HepG2 (cell line): ENCODE results near the gene CEP104. TPM values are rescaled to one million over a fixed set of nuclear protein-coding genes. Genes with fewer than 3 reads are reported as not detected.

Experiments
- ARID5B ChIP-seq: IDR thresholded peaks from 2 replicates; pipeline ENCODE4 v1.4.0; 2020; ENCODE audit warnings: mild to moderate bottlenecking, missing genetic modification reagents
- ELK4 ChIP-seq: sonication (generic); formaldehyde crosslinking; IDR thresholded peaks from 2 replicates; pipeline ENCODE4 v1.9.0; 2021; ENCODE audit warnings: missing genetic modification reagents, borderline replicate concordance
- FOXK1 ChIP-seq: sonication (generic); formaldehyde crosslinking; IDR thresholded peaks from 2 replicates; pipeline ENCODE4 v1.4.0; 2020; ENCODE audit warnings: low read depth, missing genetic modification reagents, borderline replicate concordance
- HNRNPH1 ChIP-seq: fragments of 200-400 bp; formaldehyde crosslinking; optimal IDR thresholded peaks from 2 replicates; pipeline ENCODE3; 2017; ENCODE audit warnings: mild to moderate bottlenecking, low read depth, low read length
- RBM39 ChIP-seq: fragments of 200-400 bp; formaldehyde crosslinking; IDR thresholded peaks from one replicate; pipeline ENCODE4 v1.6.1; 2018; ENCODE audit warnings: antibody characterized with exemption, mild to moderate bottlenecking, low read depth, low read length; ENCODE audit not compliant: poor library complexity, severe bottlenecking
- TEAD3 ChIP-seq: optimal IDR thresholded peaks from 2 replicates; pipeline ENCODE3; 2016; ENCODE audit warnings: borderline replicate concordance
- TFDP1 ChIP-seq: IDR thresholded peaks from 2 replicates; pipeline ENCODE4 v1.6.1; 2016; ENCODE audit warnings: missing compliant biosample characterization, missing genetic modification reagents, borderline replicate concordance
- THAP8 ChIP-seq: sonication (generic); formaldehyde crosslinking; IDR thresholded peaks from 2 replicates; pipeline ENCODE4 v1.5.1; 2020; ENCODE audit warnings: missing genetic modification reagents, mild to moderate bottlenecking, borderline replicate concordance
- XBP1 ChIP-seq: sonication (generic); formaldehyde crosslinking; IDR thresholded peaks from 2 replicates; pipeline ENCODE4 v1.5.0; 2020; ENCODE audit warnings: missing genetic modification reagents
- ZBTB8A ChIP-seq: sonication (generic); formaldehyde crosslinking; IDR thresholded peaks from 2 replicates; pipeline ENCODE4 v1.4.0; 2020; ENCODE audit warnings: mild to moderate bottlenecking, low read depth, missing genetic modification reagents, borderline replicate concordance
- ZFX ChIP-seq: sonication (generic); formaldehyde crosslinking; IDR thresholded peaks from 2 replicates; pipeline ENCODE4 v1.4.0; 2020; ENCODE audit warnings: mild to moderate bottlenecking, low read depth, missing genetic modification reagents, moderate library complexity
- ZNF326 ChIP-seq: sonication (generic); formaldehyde crosslinking; IDR thresholded peaks from 2 replicates; pipeline ENCODE4 v1.4.0; 2020; ENCODE audit warnings: missing genetic modification reagents, borderline replicate concordance
- ZNF430 ChIP-seq: sonication (generic); formaldehyde crosslinking; IDR thresholded peaks from 2 replicates; pipeline ENCODE4 v1.9.0; 2021; ENCODE audit warnings: mild to moderate bottlenecking, missing genetic modification reagents
- polyA plus RNA-seq, 8 experiments: library from polyadenylated mRNA; depleted of rRNA in 3 of 8; stranded (reverse) in 7 of 8; unstranded in 1 of 8; fragments of >200 nt; fragmentation: Illumina TruSeq in 4 of 8; extraction: Trizol in 4 of 8; gene quantifications; 2 replicates each; pipeline versions ENCODE4 v1.2.1 to v1.2.3, GENCODE V29; 2011 to 2016; ENCODE audit warnings: low read depth in 4 of 8, missing spikeins in 1 of 8, mixed read lengths in 1 of 8; ENCODE audit not compliant: insufficient read depth in 1 of 8
- total RNA-seq, 5 experiments: library from RNA; depleted of rRNA; stranded (reverse); fragments of >200 nt; fragmentation: Illumina TruSeq; extraction: Trizol; gene quantifications; 2 replicates each; pipeline ENCODE4 v1.2.3, GENCODE V29; 2016; ENCODE audit warnings: low read depth in 1 of 5
- TF ChIP-seq, protein P1 (sequence below): sonication (generic); formaldehyde crosslinking; IDR thresholded peaks from 2 replicates; pipeline ENCODE4 v1.5.0; 2020; ENCODE audit warnings: mild to moderate bottlenecking, missing genetic modification reagents, borderline replicate concordance
- TF ChIP-seq, protein P2 (sequence below): fragments of 450-650 bp; IDR thresholded peaks from 2 replicates; pipeline ENCODE4 v1.6.1; 2017

Gene CEP104
- total and polyA plus RNA-seq, 2 of the 13 experiments (the other 11 are each of a cell fraction or from before 2014, with no cell fraction given), result 20.4 to 30.1 TPM

DNA sequence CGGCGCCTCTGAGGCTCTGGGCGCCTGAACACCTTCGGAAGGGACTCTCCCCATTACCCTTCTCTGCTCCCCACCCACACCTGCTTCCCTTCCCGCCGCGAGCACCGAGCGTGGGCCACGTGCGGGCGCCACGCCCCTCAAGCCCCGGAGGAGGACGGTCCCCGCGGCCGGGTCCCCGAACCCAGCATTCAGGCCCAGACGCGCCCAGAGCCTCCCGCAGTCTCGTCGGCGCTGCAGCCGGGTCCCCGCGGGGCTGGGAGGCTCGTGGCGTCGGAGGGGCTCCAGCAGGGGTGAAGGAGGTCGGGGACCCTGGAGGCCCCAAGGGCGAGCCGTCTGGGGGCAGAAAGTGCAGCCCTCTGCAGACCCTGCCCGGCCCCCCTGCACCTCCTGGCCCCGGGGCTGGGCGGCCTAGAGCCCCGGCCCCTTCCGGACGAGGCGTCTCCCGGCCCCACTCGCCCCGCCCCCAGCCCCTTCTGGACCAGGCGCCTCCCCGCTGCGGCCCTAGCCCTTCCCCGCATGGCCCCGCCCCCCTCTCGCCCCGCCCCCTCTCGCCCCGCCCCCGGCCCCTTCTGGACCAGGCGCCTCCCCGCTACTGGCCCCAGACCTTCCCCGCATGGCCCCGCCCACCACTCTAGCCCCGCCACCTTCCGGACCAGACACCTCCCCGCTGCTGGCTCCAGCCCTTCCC is 84.8 kb downstream of the CEP104 start (continued):
- TF ChIP-seq, protein P1, sequence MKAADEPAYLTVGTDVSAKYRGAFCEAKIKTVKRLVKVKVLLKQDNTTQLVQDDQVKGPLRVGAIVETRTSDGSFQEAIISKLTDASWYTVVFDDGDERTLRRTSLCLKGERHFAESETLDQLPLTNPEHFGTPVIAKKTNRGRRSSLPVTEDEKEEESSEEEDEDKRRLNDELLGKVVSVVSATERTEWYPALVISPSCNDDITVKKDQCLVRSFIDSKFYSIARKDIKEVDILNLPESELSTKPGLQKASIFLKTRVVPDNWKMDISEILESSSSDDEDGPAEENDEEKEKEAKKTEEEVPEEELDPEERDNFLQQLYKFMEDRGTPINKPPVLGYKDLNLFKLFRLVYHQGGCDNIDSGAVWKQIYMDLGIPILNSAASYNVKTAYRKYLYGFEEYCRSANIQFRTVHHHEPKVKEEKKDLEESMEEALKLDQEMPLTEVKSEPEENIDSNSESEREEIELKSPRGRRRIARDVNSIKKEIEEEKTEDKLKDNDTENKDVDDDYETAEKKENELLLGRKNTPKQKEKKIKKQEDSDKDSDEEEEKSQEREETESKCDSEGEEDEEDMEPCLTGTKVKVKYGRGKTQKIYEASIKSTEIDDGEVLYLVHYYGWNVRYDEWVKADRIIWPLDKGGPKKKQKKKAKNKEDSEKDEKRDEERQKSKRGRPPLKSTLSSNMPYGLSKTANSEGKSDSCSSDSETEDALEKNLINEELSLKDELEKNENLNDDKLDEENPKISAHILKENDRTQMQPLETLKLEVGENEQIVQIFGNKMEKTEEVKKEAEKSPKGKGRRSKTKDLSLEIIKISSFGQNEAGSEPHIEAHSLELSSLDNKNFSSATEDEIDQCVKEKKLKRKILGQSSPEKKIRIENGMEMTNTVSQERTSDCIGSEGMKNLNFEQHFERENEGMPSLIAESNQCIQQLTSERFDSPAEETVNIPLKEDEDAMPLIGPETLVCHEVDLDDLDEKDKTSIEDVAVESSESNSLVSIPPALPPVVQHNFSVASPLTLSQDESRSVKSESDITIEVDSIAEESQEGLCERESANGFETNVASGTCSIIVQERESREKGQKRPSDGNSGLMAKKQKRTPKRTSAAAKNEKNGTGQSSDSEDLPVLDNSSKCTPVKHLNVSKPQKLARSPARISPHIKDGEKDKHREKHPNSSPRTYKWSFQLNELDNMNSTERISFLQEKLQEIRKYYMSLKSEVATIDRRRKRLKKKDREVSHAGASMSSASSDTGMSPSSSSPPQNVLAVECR (CRISPR knock-in tag), result peak; percentile 67
- TF ChIP-seq FOXK1 (no peak), XBP1 (CRISPR knock-in tag) (no peak), ELK4 (CRISPR knock-in tag) (no peak), HNRNPH1 (no peak), ZBTB8A (CRISPR knock-in tag) (no peak), ARID5B (CRISPR knock-in tag) (peak; percentile 29; the same call in 1 of the 2 replicates), ZFX (CRISPR knock-in tag) (peak; percentile 82), TEAD3 (CRISPR knock-in tag) (no peak), RBM39 (peak; percentile 51), ZNF430 (CRISPR knock-in tag) (peak; percentile 24; the same call in 1 of the 2 replicates), THAP8 (peak; percentile 22; the same call in 1 of the 2 replicates), ZNF326 (CRISPR knock-in tag) (no peak), TFDP1 (CRISPR knock-in tag) (peak; percentile 58; the same call in 1 of the 2 replicates)
- TF ChIP-seq, protein P2, sequence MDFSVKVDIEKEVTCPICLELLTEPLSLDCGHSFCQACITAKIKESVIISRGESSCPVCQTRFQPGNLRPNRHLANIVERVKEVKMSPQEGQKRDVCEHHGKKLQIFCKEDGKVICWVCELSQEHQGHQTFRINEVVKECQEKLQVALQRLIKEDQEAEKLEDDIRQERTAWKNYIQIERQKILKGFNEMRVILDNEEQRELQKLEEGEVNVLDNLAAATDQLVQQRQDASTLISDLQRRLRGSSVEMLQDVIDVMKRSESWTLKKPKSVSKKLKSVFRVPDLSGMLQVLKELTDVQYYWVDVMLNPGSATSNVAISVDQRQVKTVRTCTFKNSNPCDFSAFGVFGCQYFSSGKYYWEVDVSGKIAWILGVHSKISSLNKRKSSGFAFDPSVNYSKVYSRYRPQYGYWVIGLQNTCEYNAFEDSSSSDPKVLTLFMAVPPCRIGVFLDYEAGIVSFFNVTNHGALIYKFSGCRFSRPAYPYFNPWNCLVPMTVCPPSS, result no peak
